Trophoblast cell (in vitro differentiated cells and primary cell): ENCODE measurements around the gene PSMB3.

Experiments
- DNase-seq, 2 donors: peaks; one replicate each; pipeline ENCODE4 v3.0.0-alpha.2; 2016
- H2AFZ ChIP-seq: 2 replicates; pipeline ENCODE4 v1.6.1; 2013; ENCODE audit warnings: low read length, moderate library complexity, mild to moderate bottlenecking; ENCODE audit not compliant: insufficient read depth, poor library complexity
- H2AK5ac ChIP-seq: 2 replicates; pipeline ENCODE4 v1.6.1; 2013; ENCODE audit warnings: mild to moderate bottlenecking, low read length
- H2BK120ac ChIP-seq: 2 replicates; pipeline ENCODE4 v1.6.1; 2013; ENCODE audit warnings: low read length, mild to moderate bottlenecking, moderate library complexity; ENCODE audit not compliant: insufficient read depth, poor library complexity
- H2BK12ac ChIP-seq: 2 replicates; pipeline ENCODE4 v1.6.1; 2013; ENCODE audit warnings: mild to moderate bottlenecking, low read length, moderate library complexity
- H2BK5ac ChIP-seq: 2 replicates; pipeline ENCODE4 v1.6.1; 2013; ENCODE audit warnings: low read length, low read depth, moderate library complexity, mild to moderate bottlenecking; ENCODE audit not compliant: poor library complexity
- H3K14ac ChIP-seq: 2 replicates; pipeline ENCODE4 v1.6.1; 2013; ENCODE audit warnings: mild to moderate bottlenecking, low read length
- H3K18ac ChIP-seq: 2 replicates; pipeline ENCODE4 v1.6.1; 2013; ENCODE audit warnings: mild to moderate bottlenecking, low read length
- H3K23ac ChIP-seq: 2 replicates; pipeline ENCODE4 v1.6.1; 2013; ENCODE audit warnings: low read length
- H3K27ac ChIP-seq: 2 replicates; pipeline ENCODE4 v1.5.1; 2013; ENCODE audit warnings: low read depth, mild to moderate bottlenecking, inconsistent platforms, low read length, moderate library complexity
- H3K27me3 ChIP-seq: 2 replicates; pipeline ENCODE4 v1.6.1; 2013; ENCODE audit warnings: inconsistent platforms, mild to moderate bottlenecking, low read length, moderate library complexity; ENCODE audit not compliant: insufficient read depth
- H3K36me3 ChIP-seq, 2 experiments: 1 replicate in 1 of 2; 2 replicates in 1 of 2; pipeline ENCODE4 v1.6.1; 2013; ENCODE audit warnings: low read length in 2 of 2, mild to moderate bottlenecking in 2 of 2, moderate library complexity in 1 of 2; ENCODE audit not compliant: insufficient read depth in 2 of 2, control insufficient read depth in 1 of 2
- H3K4ac ChIP-seq: 2 replicates; pipeline ENCODE4 v1.6.1; 2013; ENCODE audit warnings: low read depth, mild to moderate bottlenecking, low read length, moderate library complexity
- H3K4me1 ChIP-seq, 2 experiments: 1 replicate in 1 of 2; 2 replicates in 1 of 2; pipeline ENCODE4 v1.6.1; 2013; ENCODE audit warnings: low read length in 2 of 2, mild to moderate bottlenecking in 2 of 2, moderate library complexity in 1 of 2; ENCODE audit not compliant: insufficient read depth in 2 of 2, control insufficient read depth in 1 of 2
- H3K4me2 ChIP-seq: 2 replicates; pipeline ENCODE4 v1.6.1; 2013; ENCODE audit warnings: inconsistent platforms, mild to moderate bottlenecking, low read length, moderate library complexity
- H3K4me3 ChIP-seq: 2 replicates; pipeline ENCODE4 v1.5.1; 2013; ENCODE audit warnings: mild to moderate bottlenecking, low read depth, low read length, inconsistent platforms
- H3K79me1 ChIP-seq: one replicate; pipeline ENCODE4 v1.6.1; 2013; ENCODE audit warnings: low read length
- H3K79me2 ChIP-seq: 2 replicates; pipeline ENCODE4 v1.6.1; 2013; ENCODE audit warnings: low read length, mild to moderate bottlenecking; ENCODE audit not compliant: control insufficient read depth, insufficient read depth, poor library complexity
- H3K9ac ChIP-seq: 2 replicates; pipeline ENCODE4 v1.6.1; 2013; ENCODE audit warnings: mild to moderate bottlenecking, low read length
- H3K9me3 ChIP-seq: 2 replicates; pipeline ENCODE4 v1.6.1; 2013; ENCODE audit warnings: low read depth, mild to moderate bottlenecking, control low read depth, inconsistent platforms, low read length; ENCODE audit not compliant: insufficient read depth
- H4K12ac ChIP-seq: 2 replicates; pipeline ENCODE4 v1.6.1; 2013; ENCODE audit warnings: low read depth, mild to moderate bottlenecking, low read length, moderate library complexity
- H4K8ac ChIP-seq: 2 replicates; pipeline ENCODE4 v1.6.1; 2013; ENCODE audit warnings: low read depth, mild to moderate bottlenecking, low read length, moderate library complexity
- H4K91ac ChIP-seq: one replicate; pipeline ENCODE4 v1.6.1; 2013; ENCODE audit warnings: low read depth, mild to moderate bottlenecking, low read length, moderate library complexity
- WGBS: extraction: QIAGEN DNeasy Blood & Tissue Kit; methylation state at CpG from one replicate; pipeline ENCODE4 v1.1.7; 2013; ENCODE audit warnings: missing lambda C conversion rate; ENCODE audit not compliant: insufficient read length, insufficient coverage; ENCODE audit errors: extremely low coverage; 5-methylcytosine and 5-hydroxymethylcytosine counted together

Gene PSMB3

DNA sequence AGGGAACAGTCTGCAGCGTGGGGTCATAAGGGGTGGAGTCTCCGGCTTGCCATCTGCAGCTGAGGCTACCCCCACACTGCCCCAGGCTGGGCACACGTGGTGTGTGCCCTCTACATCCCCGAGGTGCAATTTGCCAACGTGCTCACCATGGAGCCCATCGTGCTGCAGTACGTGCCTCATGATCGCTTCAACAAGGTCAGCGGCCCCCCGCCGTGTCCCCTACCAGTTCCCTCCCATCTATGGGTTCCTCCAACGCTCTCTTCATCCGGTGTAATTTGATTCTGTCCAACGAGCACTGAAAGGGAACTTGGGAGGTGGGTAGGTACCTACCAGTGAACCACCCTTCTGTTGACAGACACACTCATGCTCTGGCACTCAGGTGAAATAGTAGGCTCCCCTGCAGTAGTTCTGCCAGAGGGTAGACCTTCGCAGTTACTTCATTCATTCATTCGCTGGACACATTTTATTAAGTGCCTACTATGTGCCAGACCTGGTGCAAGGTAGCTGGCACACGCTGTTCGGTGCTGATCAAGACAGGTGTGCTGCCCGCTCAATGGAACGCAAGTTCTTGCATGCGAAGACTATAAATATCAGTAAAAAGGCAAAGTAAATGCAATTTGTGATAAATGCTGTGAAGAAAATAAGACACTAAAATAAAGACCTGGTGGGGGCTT is 44.7 kb upstream of the PSMB3 start:
- no peak overlapping the region for H3K4me3 ChIP-seq
- H2BK12ac ChIP-seq: no peak overlapping the region
- no peak overlapping the region for H4K8ac ChIP-seq
- WGBS: no CpG with 5 or more reads among the region's 21 CpGs
- no peak overlapping the region for H3K23ac ChIP-seq
- peaks cover 2% of the 10 kb centered on the region for H3K9me3 ChIP-seq
- H4K12ac ChIP-seq: no peak overlapping the region
- H3K27me3 ChIP-seq: no peaks in the 10 kb centered on the region
- H2AK5ac ChIP-seq: no peak overlapping the region
- H2BK120ac ChIP-seq: no peak overlapping the region
- no peak overlapping the region for H2BK5ac ChIP-seq
- H3K36me3 ChIP-seq: peaks cover 27 to 33% of the 10 kb centered on the region in 2 experiments
- no peak overlapping the region for H2AFZ ChIP-seq
- H3K79me1 ChIP-seq: peaks cover 16% of the 10 kb centered on the region
- H4K91ac ChIP-seq: no peak overlapping the region
- no peak overlapping the region for H3K4ac ChIP-seq
- peaks cover 12 to 21% of the 10 kb centered on the region in 2 experiments for H3K4me1 ChIP-seq
- no peak for DNase-seq
- no peak overlapping the region for H3K14ac ChIP-seq
- H3K27ac ChIP-seq: no peak overlapping the region
- H3K79me2 ChIP-seq: peaks cover 6% of the 10 kb centered on the region
- no peak overlapping the region for H3K18ac ChIP-seq
- H3K4me2 ChIP-seq: no peak overlapping the region
- H3K9ac ChIP-seq: no peak overlapping the region

GRCh38 chr17:38709104-38709820 is 43.3 kb upstream of the PSMB3 start:
- WGBS: no CpG with 5 or more reads among the region's 18 CpGs
- H2BK5ac ChIP-seq: no peak overlapping the region
- H3K23ac ChIP-seq: no peak overlapping the region

GRCh38 chr17:38709864-38710603 is 42.5 kb upstream of the PSMB3 start:
- H4K12ac ChIP-seq: no peak overlapping the region
- no peak overlapping the region for H3K23ac ChIP-seq
- no peak overlapping the region for H3K4me2 ChIP-seq
- peaks cover 4% of the 10 kb centered on the region for H3K79me1 ChIP-seq
- H4K91ac ChIP-seq: no peak overlapping the region
- H2BK12ac ChIP-seq: no peak overlapping the region
- H3K79me2 ChIP-seq: no peaks in the 10 kb centered on the region
- H3K14ac ChIP-seq: no peak overlapping the region
- no peak overlapping the region for H3K9ac ChIP-seq
- no peak overlapping the region for H3K4ac ChIP-seq
- no peak overlapping the region for H3K18ac ChIP-seq
- H3K9me3 ChIP-seq: peaks cover 2% of the 10 kb centered on the region
- no peak overlapping the region for H2AFZ ChIP-seq
- H3K36me3 ChIP-seq: peaks cover 37 to 45% of the 10 kb centered on the region in 2 experiments
- WGBS: no CpG with 5 or more reads among the region's 13 CpGs
- no peak overlapping the region for H4K8ac ChIP-seq
- H2BK5ac ChIP-seq: no peak overlapping the region
- no peak overlapping the region for H3K4me3 ChIP-seq
- no peak overlapping the region for H2AK5ac ChIP-seq
- H3K27me3 ChIP-seq: no peaks in the 10 kb centered on the region
- H3K27ac ChIP-seq: no peak overlapping the region
- H3K4me1 ChIP-seq: peaks cover 5 to 9% of the 10 kb centered on the region in 2 experiments
- DNase-seq: no peak
- no peak overlapping the region for H2BK120ac ChIP-seq

More at GRCh38 chr17:38709104-38709820, 43.3 kb upstream of the PSMB3 start:
- Histone ChIP-seq H4K8ac (no peak overlapping the region), H3K9ac (no peak overlapping the region), H3K4ac (no peak overlapping the region), H2AK5ac (no peak overlapping the region), H3K79me2 (peaks cover 6% of the 10 kb centered on the region), H3K36me3 (peaks cover 37 to 45% of the 10 kb centered on the region in 2 experiments), H3K4me3 (no peak overlapping the region), H3K9me3 (peaks cover 2% of the 10 kb centered on the region), H3K14ac (no peak overlapping the region), H4K12ac (no peak overlapping the region), H2BK12ac (no peak overlapping the region), H3K79me1 (peaks cover 11% of the 10 kb centered on the region), H3K27me3 (no peaks in the 10 kb centered on the region), H3K4me2 (no peak overlapping the region), H2BK120ac (no peak overlapping the region), H4K91ac (no peak overlapping the region), H3K4me1 (peaks cover 7 to 11% of the 10 kb centered on the region in 2 experiments), H3K18ac (no peak overlapping the region), H2AFZ (no peak overlapping the region), H3K27ac (no peak overlapping the region)
- DNase-seq: no peak

- WGBS: no CpG with 5 or more reads among the region's 3 CpGs
- no peak overlapping the region for H2AFZ ChIP-seq
- H3K4ac ChIP-seq: no peak overlapping the region
- no peak overlapping the region for H4K12ac ChIP-seq
- H3K9me3 ChIP-seq: peaks cover 2% of the 10 kb centered on the region
- DNase-seq: no peak
- H2BK5ac ChIP-seq: no peak overlapping the region
- H2BK12ac ChIP-seq: no peak overlapping the region
- H4K91ac ChIP-seq: no peak overlapping the region
- H3K18ac ChIP-seq: no peak overlapping the region
- peaks cover 41 to 50% of the 10 kb centered on the region in 2 experiments for H3K36me3 ChIP-seq
- H3K9ac ChIP-seq: no peak overlapping the region
- no peak overlapping the region for H2AK5ac ChIP-seq
- no peak overlapping the region for H3K4me3 ChIP-seq
- H3K23ac ChIP-seq: no peak overlapping the region
- no peak overlapping the region for H4K8ac ChIP-seq
- H3K4me1 ChIP-seq: peaks cover 5 to 9% of the 10 kb centered on the region in 2 experiments
- no peak overlapping the region for H3K27ac ChIP-seq
- H3K27me3 ChIP-seq: no peaks in the 10 kb centered on the region
- no peak overlapping the region for H2BK120ac ChIP-seq
- no peak overlapping the region for H3K4me2 ChIP-seq
- no peaks in the 10 kb centered on the region for H3K79me2 ChIP-seq
- H3K14ac ChIP-seq: no peak overlapping the region
- peaks cover 4% of the 10 kb centered on the region for H3K79me1 ChIP-seq
Observed at GRCh38 chr17:38710604-38710962, 42.0 kb upstream of the PSMB3 start.
